ENCODE results near the gene SLIT3.

- TF ChIP-seq, protein P1, sequence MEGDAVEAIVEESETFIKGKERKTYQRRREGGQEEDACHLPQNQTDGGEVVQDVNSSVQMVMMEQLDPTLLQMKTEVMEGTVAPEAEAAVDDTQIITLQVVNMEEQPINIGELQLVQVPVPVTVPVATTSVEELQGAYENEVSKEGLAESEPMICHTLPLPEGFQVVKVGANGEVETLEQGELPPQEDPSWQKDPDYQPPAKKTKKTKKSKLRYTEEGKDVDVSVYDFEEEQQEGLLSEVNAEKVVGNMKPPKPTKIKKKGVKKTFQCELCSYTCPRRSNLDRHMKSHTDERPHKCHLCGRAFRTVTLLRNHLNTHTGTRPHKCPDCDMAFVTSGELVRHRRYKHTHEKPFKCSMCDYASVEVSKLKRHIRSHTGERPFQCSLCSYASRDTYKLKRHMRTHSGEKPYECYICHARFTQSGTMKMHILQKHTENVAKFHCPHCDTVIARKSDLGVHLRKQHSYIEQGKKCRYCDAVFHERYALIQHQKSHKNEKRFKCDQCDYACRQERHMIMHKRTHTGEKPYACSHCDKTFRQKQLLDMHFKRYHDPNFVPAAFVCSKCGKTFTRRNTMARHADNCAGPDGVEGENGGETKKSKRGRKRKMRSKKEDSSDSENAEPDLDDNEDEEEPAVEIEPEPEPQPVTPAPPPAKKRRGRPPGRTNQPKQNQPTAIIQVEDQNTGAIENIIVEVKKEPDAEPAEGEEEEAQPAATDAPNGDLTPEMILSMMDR (IDR thresholded peaks at IDR 0.05 in 4 of 5, conservative IDR thresholded peaks at IDR 0.05 in 1 of 5) = no peak
- no peak for TF ChIP-seq POLR2A (IDR thresholded peaks at IDR 0.05)
Measured at GRCh38 chr5:169091396-169091980, 209.5 kb downstream of the SLIT3 start.

Data from gastrocnemius medialis (tissue), 4 donors.